Epithelial cell of esophagus (primary cell): ENCODE measurements around the gene GFM1.

Experiments used
- DNase-seq: peaks from one replicate; pipeline ENCODE4 v3.0.0; 2010; ENCODE audit warnings: low read depth
- H3K4me3 ChIP-seq: 2 replicates; pipeline ENCODE4 v1.5.1; 2011; ENCODE audit warnings: mild to moderate bottlenecking, low read length, control low read depth
- CTCF ChIP-seq: IDR thresholded peaks from 2 replicates; pipeline ENCODE4 v1.5.1; 2011; ENCODE audit warnings: low read depth, mild to moderate bottlenecking, low read length, control low read depth, inconsistent platforms; ENCODE audit not compliant: insufficient read depth; ENCODE audit errors: missing control alignments

Gene GFM1

GRCh38 chr3:158640646-158641045 is 3.7 kb upstream of the GFM1 start:
- H3K4me3 ChIP-seq: no peak overlapping the region
- no peak for TF ChIP-seq CTCF
- no peak for DNase-seq

GRCh38 chr3:158642005-158642404 is 2.3 kb upstream of the GFM1 start:
- no peak overlapping the region for H3K4me3 ChIP-seq
- no peak for DNase-seq
- no peak for TF ChIP-seq CTCF

GRCh38 chr3:158642474-158643210 is 1.7 kb upstream of the GFM1 start:
- TF ChIP-seq CTCF: no peak
- H3K4me3 ChIP-seq: no peak overlapping the region
- DNase-seq: peak; percentile 14

GRCh38 chr3:158649791-158650190 is 5.5 kb downstream of the GFM1 start:
- TF ChIP-seq CTCF: no peak
- no peak overlapping the region for H3K4me3 ChIP-seq
- no peak for DNase-seq

- no peak for TF ChIP-seq CTCF
- H3K4me3 ChIP-seq: no peak overlapping the region
- no peak for DNase-seq
Observed at GRCh38 chr3:158651192-158651591, 6.9 kb downstream of the GFM1 start.

- DNase-seq: no peak
- TF ChIP-seq CTCF: no peak
- H3K4me3 ChIP-seq: no peak overlapping the region
Observed at GRCh38 chr3:158652463-158652862, 8.1 kb downstream of the GFM1 start.

GRCh38 chr3:158658889-158659288 is 14.6 kb downstream of the GFM1 start:
- H3K4me3 ChIP-seq: no peak overlapping the region
- DNase-seq: no peak
- TF ChIP-seq CTCF: no peak
